Endodermal cell (in vitro differentiated cells): ENCODE measurements around the gene PTPRN2. TPM values are rescaled to one million over a fixed set of nuclear protein-coding genes. Genes with fewer than 3 reads are reported as not detected.

Experiments
- DNase-seq: peaks from one replicate; pipeline ENCODE4 v3.0.0-alpha.2; 2017
- H3K27ac ChIP-seq: 2 replicates; pipeline ENCODE4 v1.5.1; 2013; ENCODE audit warnings: mild to moderate bottlenecking, low read depth, low read length, moderate library complexity
- H3K27me3 ChIP-seq: 2 replicates; pipeline ENCODE4 v1.6.1; 2013; ENCODE audit warnings: mild to moderate bottlenecking, low read length, moderate library complexity; ENCODE audit not compliant: insufficient read depth, control insufficient read depth, poor library complexity, severe bottlenecking
- H3K36me3 ChIP-seq: 2 replicates; pipeline ENCODE4 v1.7.0; 2013; ENCODE audit warnings: mild to moderate bottlenecking, low read length, moderate library complexity; ENCODE audit not compliant: control insufficient read depth, insufficient read depth
- H3K4me1 ChIP-seq: one replicate; pipeline ENCODE4 v1.7.0; 2013; ENCODE audit warnings: low read length; ENCODE audit not compliant: control insufficient read depth, insufficient read depth
- H3K4me3 ChIP-seq: 2 replicates; pipeline ENCODE4 v1.5.1; 2013; ENCODE audit warnings: mild to moderate bottlenecking, low read length, moderate library complexity
- H3K9ac ChIP-seq: 2 replicates; pipeline ENCODE4 v1.6.1; 2013; ENCODE audit warnings: mild to moderate bottlenecking, low read length, moderate library complexity; ENCODE audit not compliant: poor library complexity, severe bottlenecking; ENCODE audit errors: extremely low read depth
- H3K9me3 ChIP-seq: 2 replicates; pipeline ENCODE4 v1.6.1; 2013; ENCODE audit warnings: mild to moderate bottlenecking, low read length, moderate library complexity; ENCODE audit not compliant: control insufficient read depth
- H3K27ac Mint-ChIP-seq: 2 replicates; pipeline ENCODE4 v1.8.0; 2020; ENCODE audit warnings: mixed read lengths
- H3K27me3 Mint-ChIP-seq: 2 replicates; pipeline ENCODE4 v1.8.0; 2021; ENCODE audit warnings: mild to moderate bottlenecking, mixed read lengths; ENCODE audit not compliant: insufficient read depth
- H3K36me3 Mint-ChIP-seq: 2 replicates; pipeline ENCODE4 v1.8.0; 2020; ENCODE audit warnings: low read depth, mixed read lengths
- H3K4me1 Mint-ChIP-seq: 2 replicates; pipeline ENCODE4 v1.8.0; 2020; ENCODE audit warnings: mixed read lengths
- H3K4me3 Mint-ChIP-seq: 2 replicates; pipeline ENCODE4 v1.8.0; 2020; ENCODE audit warnings: mild to moderate bottlenecking, moderate library complexity, mixed read lengths
- H3K9me3 Mint-ChIP-seq: 2 replicates; pipeline ENCODE4 v1.8.0; 2020; ENCODE audit warnings: mild to moderate bottlenecking, mixed read lengths
- CTCF ChIP-seq: fragments of 200-600 bp; sonication (generic); conservative IDR thresholded peaks from 2 replicates; pipeline ENCODE4 v1.5.0; 2021; ENCODE audit warnings: antibody characterized with exemption, mild to moderate bottlenecking
- WGBS, 2 experiments: methylation state at CpG; one replicate each; pipeline versions ENCODE4 v1.1.5 to v1.1.7; 2013; ENCODE audit warnings: missing lambda C conversion rate in 2 of 2, mixed read lengths in 1 of 2; ENCODE audit not compliant: insufficient coverage in 1 of 2, insufficient read length in 1 of 2; 5-methylcytosine and 5-hydroxymethylcytosine counted together
- total RNA-seq, 2 donors: library from RNA; stranded (reverse); fragmentation: NEBNext Ultra II Directional in 1 of 2; extraction: Animal tissue kit (Norgen Biotek cat#: 25700) in 1 of 2; gene quantifications; 2 replicates in 1 of 2; 3 replicates in 1 of 2; pipeline ENCODE4 v1.2.1, GENCODE V29; 2021

The PTPRN2 gene
- total RNA-seq, 2 donors from 2014 or later: 0.69 to 1.2 TPM

GRCh38 chr7:157877298-157878090 lies 710.1 kb downstream of the PTPRN2 start:
- TF ChIP-seq CTCF: no peak
- H3K4me3 ChIP-seq: no peak overlapping the region
- H3K27me3 ChIP-seq: no peaks in the 10 kb centered on the region
- peaks cover 70% of the 10 kb centered on the region for H3K9me3 ChIP-seq
- no peak overlapping the region for H3K4me3 Mint-ChIP-seq
- 81 to 85% methylated on average over 17 to 29 of the region's 31 CpGs for WGBS, 2 experiments
- H3K4me1 ChIP-seq: no peaks in the 10 kb centered on the region
- H3K36me3 ChIP-seq: no peaks in the 10 kb centered on the region
- no peaks in the 10 kb centered on the region for H3K9me3 Mint-ChIP-seq
- no peaks in the 10 kb centered on the region for H3K36me3 Mint-ChIP-seq
- H3K27me3 Mint-ChIP-seq: peaks cover 9% of the 10 kb centered on the region
- H3K9ac ChIP-seq: no peak overlapping the region
- H3K4me1 Mint-ChIP-seq: peaks cover 2% of the 10 kb centered on the region
- no peak for DNase-seq
- no peak overlapping the region for H3K27ac ChIP-seq
- no peak overlapping the region for H3K27ac Mint-ChIP-seq

- Histone ChIP-seq H3K4me1 (no peaks in the 10 kb centered on the region), H3K27ac (no peak overlapping the region), H3K9me3 (peaks cover 67% of the 10 kb centered on the region), H3K27me3 (no peaks in the 10 kb centered on the region), H3K9ac (no peak overlapping the region), H3K36me3 (no peaks in the 10 kb centered on the region), H3K4me3 (no peak overlapping the region)
- H3K27ac Mint-ChIP-seq: no peak overlapping the region
- no peaks in the 10 kb centered on the region for H3K9me3 Mint-ChIP-seq
- DNase-seq: no peak
- no peak overlapping the region for H3K4me3 Mint-ChIP-seq
- H3K4me1 Mint-ChIP-seq: peaks cover 2% of the 10 kb centered on the region
- peak; percentile 56 for TF ChIP-seq CTCF
- peaks cover 9% of the 10 kb centered on the region for H3K27me3 Mint-ChIP-seq
- 79 to 82% methylated on average over 23 to 36 of the region's 36 CpGs for WGBS, 2 experiments
- H3K36me3 Mint-ChIP-seq: no peaks in the 10 kb centered on the region
Measured at GRCh38 chr7:157876469-157877285, 710.9 kb downstream of the PTPRN2 start.

GRCh38 chr7:157875230-157876179 lies 712.1 kb downstream of the PTPRN2 start:
- Histone ChIP-seq H3K4me1 (no peaks in the 10 kb centered on the region), H3K27me3 (no peaks in the 10 kb centered on the region), H3K9me3 (peaks cover 59% of the 10 kb centered on the region), H3K9ac (no peak overlapping the region), H3K36me3 (no peaks in the 10 kb centered on the region), H3K27ac (no peak overlapping the region), H3K4me3 (no peak overlapping the region)
- 77 to 82% methylated on average over 19 to 30 of the region's 30 CpGs for WGBS, 2 experiments
- peaks cover 2% of the 10 kb centered on the region for H3K4me1 Mint-ChIP-seq
- no peaks in the 10 kb centered on the region for H3K36me3 Mint-ChIP-seq
- no peak overlapping the region for H3K27ac Mint-ChIP-seq
- H3K4me3 Mint-ChIP-seq: no peak overlapping the region
- peaks cover 9% of the 10 kb centered on the region for H3K27me3 Mint-ChIP-seq
- no peaks in the 10 kb centered on the region for H3K9me3 Mint-ChIP-seq
- peak; percentile 91 for TF ChIP-seq CTCF
- peak; percentile 86 for DNase-seq
